ENCODE measurements around the gene MCM7.

The MCM7 gene

GRCh38 chr7:100122067-100122466 lies 20.9 kb upstream of the MCM7 start:
- FAIRE-seq: no peak

GRCh38 chr7:100120733-100121036 lies 19.5 kb upstream of the MCM7 start:
- no peak for FAIRE-seq

- FAIRE-seq: no peak
Observed at GRCh38 chr7:100119970-100120732, 19.0 kb upstream of the MCM7 start.

- peak; percentile 63 for FAIRE-seq
Observed at GRCh38 chr7:100119072-100119969, 18.1 kb upstream of the MCM7 start, which contains the start of the genes CNPY4 and TAF6. Gene CNPY4 (plus strand): TSS chr7:100119634. CDS start chr7:100119745, 111 bp downstream. Gene TAF6 (minus strand): TSS chr7:100119358. CDS start chr7:100114209, 5,149 bp downstream.

GRCh38 chr7:100118388-100119071 lies 17.3 kb upstream of the MCM7 start:
- FAIRE-seq: no peak

- FAIRE-seq: no peak
Observed at GRCh38 chr7:100115026-100115425, 13.8 kb upstream of the MCM7 start.

- FAIRE-seq: no peak
Observed at GRCh38 chr7:100111914-100112313, 10.7 kb upstream of the MCM7 start.

GRCh38 chr7:100111156-100111555 lies 10.0 kb upstream of the MCM7 start:
- FAIRE-seq: no peak

GRCh38 chr7:100109521-100110163 lies 8.4 kb upstream of the MCM7 start:
- FAIRE-seq: no peak

- no peak for FAIRE-seq
Observed at GRCh38 chr7:100107890-100108289, 6.7 kb upstream of the MCM7 start.

- FAIRE-seq: no peak
Observed at GRCh38 chr7:100107125-100107737, 6.0 kb upstream of the MCM7 start.

GRCh38 chr7:100106633-100107032 lies 5.4 kb upstream of the MCM7 start:
- no peak for FAIRE-seq

GRCh38 chr7:100105534-100105933 lies 4.3 kb upstream of the MCM7 start:
- no peak for FAIRE-seq

- no peak for FAIRE-seq
Observed at GRCh38 chr7:100102950-100103840, 2.0 kb upstream of the MCM7 start.

- no peak for FAIRE-seq
Observed at GRCh38 chr7:100100420-100101015, 679 bp downstream of the MCM7 start.

GRCh38 chr7:100099452-100099851 lies 1.7 kb downstream of the MCM7 start:
- FAIRE-seq: no peak

- FAIRE-seq: no peak
Observed at GRCh38 chr7:100098913-100099312, 2.3 kb downstream of the MCM7 start.

- no peak for FAIRE-seq
Observed at GRCh38 chr7:100095704-100096103, 5.5 kb downstream of the MCM7 start.

GRCh38 chr7:100095289-100095688 lies 5.9 kb downstream of the MCM7 start:
- FAIRE-seq: no peak

- FAIRE-seq: no peak
Observed at GRCh38 chr7:100093925-100094486, 7.2 kb downstream of the MCM7 start.

GRCh38 chr7:100093498-100093897 lies 7.7 kb downstream of the MCM7 start:
- FAIRE-seq: no peak

Measured in G401.6 (cell line).